GM19238 (cell line): ENCODE results near the gene GRIK4.

ENCODE experiments used
- DNase-seq: peaks from one replicate; pipeline ENCODE4 v3.0.0; 2011; ENCODE audit warnings: low spot score; ENCODE audit not compliant: insufficient read length

GRIK4 gene

GRCh38 chr11:120547811-120548681, 36.5 kb downstream of the GRIK4 start:
- DNase-seq, result no peak

- no peak for DNase-seq
Observed at GRCh38 chr11:120548682-120549209, 37.2 kb downstream of the GRIK4 start.

- DNase-seq, result no peak
Observed at GRCh38 chr11:120549346-120549745, 37.8 kb downstream of the GRIK4 start.

- no peak for DNase-seq
Observed at GRCh38 chr11:120550007-120550406, 38.5 kb downstream of the GRIK4 start.

- no peak for DNase-seq
Observed at GRCh38 chr11:120551191-120551590, 39.6 kb downstream of the GRIK4 start.

- DNase-seq, result no peak
Observed at GRCh38 chr11:120554766-120555432, 43.4 kb downstream of the GRIK4 start.

GRCh38 chr11:120555433-120555773, 43.9 kb downstream of the GRIK4 start:
- DNase-seq, result no peak

- DNase-seq, result no peak
Observed at GRCh38 chr11:120556797-120557196, 45.2 kb downstream of the GRIK4 start.

- DNase-seq, result no peak
Observed at GRCh38 chr11:120558744-120559431, 47.3 kb downstream of the GRIK4 start.

- no peak for DNase-seq
Observed at GRCh38 chr11:120561286-120561685, 49.7 kb downstream of the GRIK4 start.

- no peak for DNase-seq
Observed at GRCh38 chr11:120562806-120563425, 51.4 kb downstream of the GRIK4 start.

GRCh38 chr11:120563703-120564572, 52.4 kb downstream of the GRIK4 start:
- DNase-seq, result no peak

GRCh38 chr11:120564573-120565311, 53.2 kb downstream of the GRIK4 start:
- DNase-seq, result peak; percentile 73

- no peak for DNase-seq
Observed at GRCh38 chr11:120565466-120566155, 54.1 kb downstream of the GRIK4 start.

GRCh38 chr11:120566176-120566575, 54.6 kb downstream of the GRIK4 start:
- no peak for DNase-seq

GRCh38 chr11:120568572-120569307, 57.2 kb downstream of the GRIK4 start:
- no peak for DNase-seq

GRCh38 chr11:120569861-120570260, 58.3 kb downstream of the GRIK4 start:
- no peak for DNase-seq

- DNase-seq, result no peak
Observed at GRCh38 chr11:120571476-120571875, 59.9 kb downstream of the GRIK4 start.
